Karpas-422 (cell line): ENCODE measurements around the gene FASTKD3. TPM values are rescaled to one million over a fixed set of nuclear protein-coding genes. Genes with fewer than 3 reads are reported as not detected.

ENCODE experiments used
- DNase-seq: peaks from one replicate; pipeline ENCODE4 v3.0.0-alpha.2; 2015
- H2AFZ ChIP-seq: fragments of 200-600 bp; sonication (generic); 2 replicates; pipeline ENCODE4 v1.6.1; 2014; ENCODE audit warnings: antibody characterized with exemption, low read length, mixed read lengths
- H3K27ac ChIP-seq: fragments of 200-600 bp; sonication (generic); 2 replicates; pipeline ENCODE4 v1.5.1; 2014; ENCODE audit warnings: mild to moderate bottlenecking, low read length, moderate library complexity
- H3K27me3 ChIP-seq: fragments of 200-600 bp; sonication (generic); 2 replicates; pipeline ENCODE4 v1.6.1; 2014; ENCODE audit warnings: low read length, mixed read lengths
- H3K36me3 ChIP-seq: fragments of 200-600 bp; sonication (generic); 2 replicates; pipeline ENCODE4 v1.6.1; 2014; ENCODE audit warnings: low read length, mixed read lengths; ENCODE audit not compliant: insufficient read depth
- H3K4me1 ChIP-seq: fragments of 200-600 bp; sonication (generic); 2 replicates; pipeline ENCODE4 v1.6.1; 2014; ENCODE audit warnings: mild to moderate bottlenecking, low read length, mixed read lengths
- H3K4me2 ChIP-seq: fragments of 200-600 bp; sonication (generic); 2 replicates; pipeline ENCODE4 v1.6.1; 2014; ENCODE audit warnings: low read length, low read depth, mild to moderate bottlenecking; ENCODE audit not compliant: poor library complexity, severe bottlenecking
- H3K4me3 ChIP-seq: fragments of 200-600 bp; sonication (generic); 2 replicates; pipeline ENCODE4 v1.5.1; 2014; ENCODE audit warnings: mild to moderate bottlenecking, antibody characterized with exemption, low read length, mixed read lengths
- H3K79me2 ChIP-seq: fragments of 200-600 bp; sonication (generic); 2 replicates; pipeline ENCODE4 v1.6.1; 2014; ENCODE audit warnings: mild to moderate bottlenecking, low read length, mixed read lengths
- H3K9ac ChIP-seq: fragments of 200-600 bp; sonication (generic); 2 replicates; pipeline ENCODE4 v1.6.0; 2014; ENCODE audit warnings: low read length
- H3K9me2 ChIP-seq: fragments of 200-600 bp; sonication (generic), shearing (Covaris generic); replicated peaks from 2 replicates; pipeline ENCODE4 v1.6.0; 2014; ENCODE audit warnings: mild to moderate bottlenecking, low read length, moderate library complexity; ENCODE audit not compliant: insufficient read depth
- H3K9me3 ChIP-seq: fragments of 300-700, 200-600 bp; sonication (generic); 2 replicates; pipeline ENCODE4 v1.6.1; 2014; ENCODE audit warnings: low read length, mixed read lengths
- H4K20me1 ChIP-seq: fragments of 200-600 bp; sonication (generic); 2 replicates; pipeline ENCODE4 v1.6.1; 2014; ENCODE audit warnings: mild to moderate bottlenecking, antibody characterized with exemption, low read length, low read depth; ENCODE audit not compliant: insufficient read depth
- total RNA-seq: library from RNA; depleted of rRNA; stranded (reverse); fragments of >200 nt; shearing (Covaris generic); gene quantifications from 2 replicates; pipeline ENCODE4 v1.2.3, GENCODE V29; 2014; ENCODE audit warnings: low replicate concordance

The FASTKD3 gene
- total RNA-seq, 1 experiment from 2014 or later = 25.3 TPM

GRCh38 chr5:7834982-7835381 lies 33.8 kb downstream of the FASTKD3 start:
- no peaks in the 10 kb centered on the region for H4K20me1 ChIP-seq
- H2AFZ ChIP-seq = no peak overlapping the region
- H3K36me3 ChIP-seq = no peaks in the 10 kb centered on the region
- H3K27ac ChIP-seq = no peak overlapping the region
- DNase-seq = no peak
- no peaks in the 10 kb centered on the region for H3K9me3 ChIP-seq
- no peaks in the 10 kb centered on the region for H3K27me3 ChIP-seq
- H3K79me2 ChIP-seq = no peaks in the 10 kb centered on the region
- H3K4me3 ChIP-seq = no peak overlapping the region
- H3K9ac ChIP-seq = no peak overlapping the region
- H3K4me2 ChIP-seq = no peak overlapping the region
- H3K9me2 ChIP-seq = no peaks in the 10 kb centered on the region
- no peaks in the 10 kb centered on the region for H3K4me1 ChIP-seq

DNA sequence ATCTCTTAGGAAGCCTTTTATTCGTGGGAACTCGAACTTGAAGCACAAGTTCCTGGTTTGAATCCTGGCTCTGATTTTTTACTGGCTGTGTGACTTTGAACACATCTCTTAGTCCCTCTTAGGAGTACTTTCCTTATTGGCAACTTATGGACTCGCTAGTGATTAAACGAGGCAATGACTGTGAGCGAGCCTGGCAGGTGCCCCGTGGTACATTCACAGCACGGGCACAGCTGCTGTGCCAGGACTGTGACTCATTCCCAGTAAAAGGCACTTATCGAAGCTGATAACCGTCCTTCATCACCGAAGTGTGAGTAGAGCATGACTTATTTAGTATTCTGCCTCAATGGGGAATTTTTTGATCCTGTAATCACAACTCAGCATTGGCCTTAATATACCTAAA lies 40.6 kb downstream of the FASTKD3 start:
- Histone ChIP-seq H4K20me1 (no peaks in the 10 kb centered on the region), H3K4me1 (no peaks in the 10 kb centered on the region), H3K36me3 (no peaks in the 10 kb centered on the region), H3K4me2 (no peak overlapping the region), H3K9me2 (no peaks in the 10 kb centered on the region), H3K4me3 (no peak overlapping the region), H3K27ac (no peak overlapping the region), H3K9ac (no peak overlapping the region), H2AFZ (no peak overlapping the region), H3K9me3 (no peaks in the 10 kb centered on the region), H3K79me2 (no peaks in the 10 kb centered on the region), H3K27me3 (no peaks in the 10 kb centered on the region)
- DNase-seq = no peak

DNA sequence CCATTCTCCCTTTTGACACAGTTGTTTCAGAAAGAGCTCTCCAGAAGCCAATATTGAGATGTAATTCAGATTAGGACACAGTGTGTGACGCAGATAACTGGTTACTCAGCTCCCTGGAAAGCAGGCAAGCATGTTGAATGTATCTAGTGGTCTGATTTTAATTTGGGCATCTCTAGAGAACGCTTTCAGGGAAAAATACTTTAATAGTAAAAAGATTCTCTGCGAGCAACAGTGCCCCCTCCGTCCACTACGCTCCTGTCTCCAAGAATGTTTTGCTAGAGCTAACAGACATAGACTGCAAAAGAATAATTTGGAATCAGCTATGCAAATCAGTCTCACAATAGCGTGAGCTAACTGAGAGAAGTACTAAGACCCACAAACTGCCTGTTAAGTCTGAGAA lies 41.2 kb downstream of the FASTKD3 start:
- Histone ChIP-seq H3K79me2 (no peaks in the 10 kb centered on the region), H3K4me2 (no peak overlapping the region), H3K9me3 (no peaks in the 10 kb centered on the region), H2AFZ (no peak overlapping the region), H3K36me3 (no peaks in the 10 kb centered on the region), H3K4me3 (no peak overlapping the region), H3K9ac (no peak overlapping the region), H3K9me2 (no peaks in the 10 kb centered on the region), H3K4me1 (no peaks in the 10 kb centered on the region), H3K27me3 (no peaks in the 10 kb centered on the region), H4K20me1 (no peaks in the 10 kb centered on the region), H3K27ac (no peak overlapping the region)
- no peak for DNase-seq

DNA sequence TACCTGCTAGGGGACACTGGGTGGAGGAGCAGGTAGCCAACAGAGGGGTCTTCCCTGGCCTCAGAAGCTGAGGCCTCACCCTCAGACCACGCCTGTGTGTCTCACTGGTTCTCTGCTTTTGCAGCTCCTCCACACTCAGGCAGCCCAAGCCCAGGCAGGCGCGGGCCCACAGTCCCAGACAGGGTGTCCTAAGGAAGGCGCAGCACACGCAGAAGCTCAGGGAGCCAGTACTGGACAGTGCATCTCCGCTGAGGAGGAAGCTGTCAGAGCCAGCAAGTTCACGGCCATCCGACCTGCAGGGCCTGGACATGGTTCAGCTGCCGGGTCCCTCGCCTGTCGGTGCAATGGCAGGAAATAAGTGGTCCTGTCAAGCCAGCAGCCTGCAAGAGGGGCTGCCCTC lies 43.2 kb downstream of the FASTKD3 start:
- H4K20me1 ChIP-seq = no peaks in the 10 kb centered on the region
- no peak overlapping the region for H3K27ac ChIP-seq
- H3K4me1 ChIP-seq = no peaks in the 10 kb centered on the region
- no peak for DNase-seq
- no peak overlapping the region for H2AFZ ChIP-seq
- H3K79me2 ChIP-seq = no peaks in the 10 kb centered on the region
- no peaks in the 10 kb centered on the region for H3K9me2 ChIP-seq
- no peak overlapping the region for H3K9ac ChIP-seq
- no peaks in the 10 kb centered on the region for H3K36me3 ChIP-seq
- no peak overlapping the region for H3K4me2 ChIP-seq
- H3K4me3 ChIP-seq = no peak overlapping the region
- no peaks in the 10 kb centered on the region for H3K27me3 ChIP-seq
- no peaks in the 10 kb centered on the region for H3K9me3 ChIP-seq

GRCh38 chr5:7824995-7825394 lies 43.8 kb downstream of the FASTKD3 start:
- Histone ChIP-seq H3K9me3 (no peaks in the 10 kb centered on the region), H3K27ac (no peak overlapping the region)

GRCh38 chr5:7823594-7823993 lies 45.2 kb downstream of the FASTKD3 start:
- H3K27ac ChIP-seq = no peak overlapping the region
- H3K36me3 ChIP-seq = no peaks in the 10 kb centered on the region
- H3K79me2 ChIP-seq = no peaks in the 10 kb centered on the region
- H3K4me3 ChIP-seq = no peak overlapping the region
- H3K4me2 ChIP-seq = no peak overlapping the region
- no peaks in the 10 kb centered on the region for H3K4me1 ChIP-seq
- H4K20me1 ChIP-seq = no peaks in the 10 kb centered on the region
- no peak overlapping the region for H3K9ac ChIP-seq
- no peak overlapping the region for H2AFZ ChIP-seq
- no peak for DNase-seq
- H3K27me3 ChIP-seq = no peaks in the 10 kb centered on the region
- H3K9me2 ChIP-seq = no peaks in the 10 kb centered on the region
- no peaks in the 10 kb centered on the region for H3K9me3 ChIP-seq

More at GRCh38 chr5:7824995-7825394, 43.8 kb downstream of the FASTKD3 start:
- Histone ChIP-seq H3K36me3 (no peaks in the 10 kb centered on the region), H3K4me1 (no peaks in the 10 kb centered on the region), H2AFZ (no peak overlapping the region), H3K4me3 (no peak overlapping the region), H3K27me3 (no peaks in the 10 kb centered on the region), H3K9ac (no peak overlapping the region), H3K79me2 (no peaks in the 10 kb centered on the region), H3K9me2 (no peaks in the 10 kb centered on the region), H4K20me1 (no peaks in the 10 kb centered on the region), H3K4me2 (no peak overlapping the region)
- no peak for DNase-seq

- no peaks in the 10 kb centered on the region for H3K36me3 ChIP-seq
Measured at GRCh38 chr5:7822449-7822848, 46.4 kb downstream of the FASTKD3 start.

GRCh38 chr5:7816535-7816901 lies 52.3 kb downstream of the FASTKD3 start:
- H3K27ac ChIP-seq = no peak overlapping the region
- no peaks in the 10 kb centered on the region for H3K4me1 ChIP-seq
- no peaks in the 10 kb centered on the region for H3K36me3 ChIP-seq
- no peaks in the 10 kb centered on the region for H4K20me1 ChIP-seq
- H2AFZ ChIP-seq = no peak overlapping the region
- DNase-seq = no peak
- no peak overlapping the region for H3K9ac ChIP-seq
- no peak overlapping the region for H3K4me3 ChIP-seq
- no peaks in the 10 kb centered on the region for H3K79me2 ChIP-seq
- H3K27me3 ChIP-seq = no peaks in the 10 kb centered on the region
- H3K4me2 ChIP-seq = no peak overlapping the region
- H3K9me2 ChIP-seq = no peaks in the 10 kb centered on the region
- H3K9me3 ChIP-seq = no peaks in the 10 kb centered on the region

More at GRCh38 chr5:7822449-7822848, 46.4 kb downstream of the FASTKD3 start:
- H3K27me3 ChIP-seq = no peaks in the 10 kb centered on the region
- H3K79me2 ChIP-seq = no peaks in the 10 kb centered on the region
- no peaks in the 10 kb centered on the region for H3K4me1 ChIP-seq
- no peak overlapping the region for H3K9ac ChIP-seq
- no peaks in the 10 kb centered on the region for H4K20me1 ChIP-seq
- H3K4me2 ChIP-seq = no peak overlapping the region
- H3K27ac ChIP-seq = no peak overlapping the region
- no peak overlapping the region for H2AFZ ChIP-seq
- no peak for DNase-seq
- H3K4me3 ChIP-seq = no peak overlapping the region
- H3K9me2 ChIP-seq = no peaks in the 10 kb centered on the region
- no peaks in the 10 kb centered on the region for H3K9me3 ChIP-seq
